Dermis microvascular lymphatic vessel endothelial cell (primary cell): ENCODE results near the gene NDOR1. TPM values are rescaled to one million over a fixed set of nuclear protein-coding genes. Genes with fewer than 3 reads are reported as not detected.

Experiments
- DNase-seq, 2 donors: peaks; one replicate each; pipeline versions ENCODE4 v3.0.0 to v3.0.0-alpha.2; 2010; ENCODE audit warnings: low read depth in 2 of 2
- total RNA-seq: library from RNA; depleted of rRNA; stranded (reverse); fragments of >200 nt; gene quantifications from 2 replicates; pipeline ENCODE4 v1.2.1, GENCODE V29; 2014

NDOR1 gene
- total RNA-seq, 1 donor from 2014 or later: 2.4 TPM

GRCh38 chr9:137198051-137198901 lies 7.2 kb upstream of the NDOR1 start:
- DNase-seq: no peak

GRCh38 chr9:137198902-137199283 lies 6.6 kb upstream of the NDOR1 start:
- no peak for DNase-seq

- no peak for DNase-seq
These were observed 5.9 kb upstream of the NDOR1 start for GRCh38 chr9:137199411-137200121.

GRCh38 chr9:137200311-137201204 lies 4.9 kb upstream of the NDOR1 start, which contains the start of gene TPRN:
TPRN (minus strand) TSS chr9:137200741; CDS start chr9:137200711, 30 bp downstream.
- DNase-seq: peak; percentile 95 to 99

- no peak for DNase-seq
These were observed 4.2 kb upstream of the NDOR1 start for GRCh38 chr9:137201205-137201868.

GRCh38 chr9:137202966-137203365 lies 2.5 kb upstream of the NDOR1 start:
- DNase-seq: no peak

- DNase-seq: no peak
These were observed 772 bp upstream of the NDOR1 start for GRCh38 chr9:137204731-137205125.

GRCh38 chr9:137206602-137207001 lies 1.1 kb downstream of the NDOR1 start:
- no peak for DNase-seq

GRCh38 chr9:137211532-137211931 lies 6.0 kb downstream of the NDOR1 start:
- DNase-seq: no peak

- DNase-seq: no peak
These were observed 7.0 kb downstream of the NDOR1 start for GRCh38 chr9:137212520-137212919.

- DNase-seq: no peak
These were observed 7.9 kb downstream of the NDOR1 start for GRCh38 chr9:137213160-137214060.

- DNase-seq: no peak
These were observed 9.1 kb downstream of the NDOR1 start for GRCh38 chr9:137214620-137215019.

- no peak for DNase-seq
These were observed 9.9 kb downstream of the NDOR1 start for GRCh38 chr9:137215196-137215986.

GRCh38 chr9:137216188-137216965 lies 10.9 kb downstream of the NDOR1 start:
- no peak for DNase-seq

GRCh38 chr9:137217276-137218211 lies 12.0 kb downstream of the NDOR1 start:
- DNase-seq: no peak

- DNase-seq: no peak
These were observed 12.8 kb downstream of the NDOR1 start for GRCh38 chr9:137218212-137218753.

- DNase-seq: no peak
These were observed 13.3 kb downstream of the NDOR1 start for GRCh38 chr9:137218754-137219271.
